ENCODE data around the gene ZNF362. TPM values are rescaled to one million over a fixed set of nuclear protein-coding genes. Genes with fewer than 3 reads are reported as not detected.

ZNF362 gene
- total and polyA plus RNA-seq, 12 donors = 7.8 to 37.3 (median 23.8) TPM

GRCh38 chr1:33259879-33260278, 3.6 kb downstream of the ZNF362 start:
- 87 to 94% (median 90%) methylated on average over 3 of the region's 3 CpGs for WGBS, 4 donors
- peaks cover 24 to 52% of the 10 kb centered on the region in 2 donors for H3K4me1 ChIP-seq (replicated peaks in 1 of 2)
- no peak overlapping the region for H3K4me3 ChIP-seq
- H3K9me3 ChIP-seq (replicated peaks in 1 of 3) = no peaks in the 10 kb centered on the region
- TF ChIP-seq POLR2A (IDR thresholded peaks at IDR 0.05) (no peak), CTCF (IDR thresholded peaks at IDR 0.05) (no peak)
- H3K27me3 ChIP-seq = no peaks in the 10 kb centered on the region
- peaks cover 0 to 5% of the 10 kb centered on the region in 2 donors for H3K36me3 ChIP-seq (replicated peaks in 1 of 2)
- H3K27ac ChIP-seq = no peak overlapping the region
- intact Hi-C loops (cut with DNase I) = no loop called here
- no peak for DNase-seq

- Histone ChIP-seq H3K9me3 (replicated peaks in 1 of 3) (no peaks in the 10 kb centered on the region), H3K4me1 (replicated peaks in 1 of 2) (peaks cover 24 to 47% of the 10 kb centered on the region in 2 donors), H3K4me3 (no peak overlapping the region), H3K27me3 (no peaks in the 10 kb centered on the region), H3K36me3 (replicated peaks in 1 of 2) (peaks cover 0 to 5% of the 10 kb centered on the region in 2 donors), H3K27ac (peak overlapping the region in 2 of 5 donors; percentile 56 to 64)
- intact Hi-C loops (cut with DNase I) = no loop called here
- no peak for DNase-seq
- 82 to 91% (median 87%) methylated on average over 5 of the region's 5 CpGs for WGBS, 4 donors
- TF ChIP-seq POLR2A (IDR thresholded peaks at IDR 0.05) = no peak
- TF ChIP-seq CTCF (IDR thresholded peaks at IDR 0.05) = no peak
Measured at GRCh38 chr1:33260439-33260838, 4.1 kb downstream of the ZNF362 start.

GRCh38 chr1:33261344-33261743, 5.1 kb downstream of the ZNF362 start:
- H3K36me3 ChIP-seq (replicated peaks in 1 of 2) = peaks cover 0 to 5% of the 10 kb centered on the region in 2 donors
- TF ChIP-seq CTCF (IDR thresholded peaks at IDR 0.05) (no peak), POLR2A (IDR thresholded peaks at IDR 0.05) (no peak)
- peak in 6 of 7 donors; percentile 55 to 76 (median 66) for DNase-seq
- H3K4me1 ChIP-seq (replicated peaks in 1 of 2) = peaks cover 24 to 47% of the 10 kb centered on the region in 2 donors
- H3K4me3 ChIP-seq = no peak overlapping the region
- intact Hi-C loops (cut with DNase I) = no loop called here
- 16 to 30% (median 25%) methylated on average over 7 of the region's 7 CpGs for WGBS, 4 donors
- peak overlapping the region in 3 of 5 donors; percentile 47 to 64 (median 56) for H3K27ac ChIP-seq
- H3K9me3 ChIP-seq (replicated peaks in 1 of 3) = no peaks in the 10 kb centered on the region
- H3K27me3 ChIP-seq = no peaks in the 10 kb centered on the region

- no peaks in the 10 kb centered on the region for H3K9me3 ChIP-seq (replicated peaks in 1 of 3)
- intact Hi-C loops (cut with DNase I) = no loop called here
- H3K4me1 ChIP-seq (replicated peaks in 1 of 2) = peaks cover 16 to 36% of the 10 kb centered on the region in 2 donors
Measured at GRCh38 chr1:33263890-33264504, 7.7 kb downstream of the ZNF362 start.

More at GRCh38 chr1:33263890-33264504, 7.7 kb downstream of the ZNF362 start:
- TF ChIP-seq CTCF (IDR thresholded peaks at IDR 0.05) (no peak), POLR2A (IDR thresholded peaks at IDR 0.05) (no peak)
- Histone ChIP-seq H3K27me3 (no peaks in the 10 kb centered on the region), H3K27ac (no peak overlapping the region), H3K36me3 (replicated peaks in 1 of 2) (peaks cover 0 to 5% of the 10 kb centered on the region in 2 donors), H3K4me3 (no peak overlapping the region)
- 78 to 89% (median 86%) methylated on average over 5 of the region's 5 CpGs for WGBS, 4 donors
- DNase-seq = no peak

Data from adrenal gland (tissue), 12 donors.